Gastrocnemius medialis (tissue), 4 donors: ENCODE data around the gene SERPINB8. TPM values are rescaled to one million over a fixed set of nuclear protein-coding genes. Genes with fewer than 3 reads are reported as not detected.

Experiments
- ATAC-seq, 2 donors: fragments of 150-250 bp; one replicate each; pipeline ENCODE4 v1.9.1; 2016
- DNase-seq, 2 donors: peaks; one replicate each; pipeline ENCODE4 v3.0.0-alpha.2; 2019
- H3K27ac ChIP-seq, 4 donors: fragments of 200-600 bp; sonication (generic); 1 replicate in 1 of 4; 2 replicates in 3 of 4; pipeline ENCODE4 v1.5.1; 2016 to 2018; ENCODE audit warnings: mild to moderate bottlenecking in 2 of 4, moderate library complexity in 1 of 4
- H3K27me3 ChIP-seq, 3 donors: fragments of 200-600 bp; sonication (generic) in 2 of 3; 1 replicate in 1 of 3; 2 replicates in 2 of 3; pipeline versions ENCODE4 v1.5.1 to v1.6.0; 2016 to 2019; ENCODE audit warnings: mild to moderate bottlenecking in 1 of 3, moderate library complexity in 1 of 3
- H3K36me3 ChIP-seq, 2 donors: fragments of 200-600 bp; sonication (generic) in 1 of 2; one replicate each; pipeline ENCODE4 v1.5.1; 2017 to 2018
- H3K4me1 ChIP-seq, 2 donors: fragments of 200-600 bp; sonication (generic) in 1 of 2; one replicate each; pipeline ENCODE4 v1.5.1; 2016 to 2017; ENCODE audit warnings: mild to moderate bottlenecking in 2 of 2
- H3K4me3 ChIP-seq, 4 donors: fragments of 200-600 bp; sonication (generic) in 3 of 4; 1 replicate in 1 of 4; 2 replicates in 3 of 4; pipeline ENCODE4 v1.5.1; 2016 to 2019; ENCODE audit warnings: mild to moderate bottlenecking in 2 of 4
- H3K9me3 ChIP-seq, 3 donors: fragments of 200-600 bp; sonication (generic) in 2 of 3; 1 replicate in 1 of 3; 2 replicates in 2 of 3; pipeline ENCODE4 v1.5.1; 2016 to 2019
- CTCF ChIP-seq, 5 experiments: fragments of 450-650 bp in 3 of 5; fragments of 200-600 bp in 2 of 5; sonication (generic) in 2 of 5; IDR thresholded peaks in 4 of 5; conservative IDR thresholded peaks in 1 of 5; 1 replicate in 4 of 5; 2 replicates in 1 of 5; pipeline ENCODE4 v1.5.1; 2016 to 2019; ENCODE audit warnings: antibody characterized with exemption in 5 of 5, mild to moderate bottlenecking in 3 of 5, moderate library complexity in 3 of 5
- POLR2A ChIP-seq, 2 donors: fragments of 450-650 bp; IDR thresholded peaks; one replicate each; pipeline ENCODE4 v1.6.1; 2017; ENCODE audit warnings: antibody characterized with exemption in 2 of 2, mild to moderate bottlenecking in 2 of 2, moderate library complexity in 2 of 2
- in situ Hi-C, 4 donors: fragments of 200-750 bp; cut with MboI; loops; one replicate each; pipeline versions ENCODE4 v1.15.0 to v1.8.0; 2017; ENCODE audit warnings: low sequenced_read_pairs in 4 of 4
- intact Hi-C: fragments of 100-400 bp; cut with DNase I; formaldehyde crosslinking; loops from one replicate; pipeline ENCODE4 v1.15.1; 2023; ENCODE audit warnings: low total_unique reads
- total RNA-seq, 4 donors: library from RNA; depleted of rRNA; stranded (reverse); fragments of >200 nt; gene quantifications; one replicate each; pipeline versions ENCODE4 v1.1.0 to v1.2.3, GENCODE V29; 2016

Gene SERPINB8
- total RNA-seq, 4 donors from 2014 or later, result 0.87 to 3.8 (median 1.6) TPM

- no peak for ATAC-seq
- TF ChIP-seq POLR2A (IDR thresholded peaks at IDR 0.05) (no peak), CTCF (IDR thresholded peaks at IDR 0.05 in 4 of 5, conservative IDR thresholded peaks at IDR 0.05 in 1 of 5) (no peak)
- Histone ChIP-seq H3K9me3 (no peaks in the 10 kb centered on the region), H3K4me1 (peaks cover 0 to 7% of the 10 kb centered on the region in 2 donors), H3K27me3 (no peaks in the 10 kb centered on the region), H3K36me3 (peaks cover 0 to 1% of the 10 kb centered on the region in 2 donors), H3K4me3 (no peak overlapping the region), H3K27ac (no peak overlapping the region)
- intact Hi-C loops (loop anchor here (10.0 kb wide), 1 partner anchor 462 kb away; no protein-coding TSS in a partner anchor), in situ Hi-C loops (loop anchor here (25.0 kb wide), 1 partner anchor 465 kb away; no protein-coding TSS in a partner anchor)
- no peak for DNase-seq
Measured at GRCh38 chr18:63977040-63977439, 7.2 kb downstream of the SERPINB8 start.

- in situ Hi-C loops (loop anchor here (25.0 kb wide), 1 partner anchor 467 kb away; no protein-coding TSS in a partner anchor), intact Hi-C loops (loop anchor here (10.0 kb wide), 1 partner anchor 465 kb away; no protein-coding TSS in a partner anchor)
- Histone ChIP-seq H3K27me3 (no peaks in the 10 kb centered on the region), H3K4me3 (peak overlapping the region in 3 of 4 donors; percentile 8 to 39 (median 10)), H3K36me3 (peaks cover 0 to 10% of the 10 kb centered on the region in 2 donors), H3K9me3 (no peaks in the 10 kb centered on the region), H3K27ac (no peak overlapping the region), H3K4me1 (peaks cover 0 to 7% of the 10 kb centered on the region in 2 donors)
- TF ChIP-seq POLR2A (IDR thresholded peaks at IDR 0.05) (no peak), CTCF (IDR thresholded peaks at IDR 0.05 in 4 of 5, conservative IDR thresholded peaks at IDR 0.05 in 1 of 5) (peak; percentile 43 to 75 (median 55))
- peak; percentile 50 to 78 for ATAC-seq
- peak; percentile 9 to 23 for DNase-seq
Measured at GRCh38 chr18:63979409-63979920, 9.6 kb downstream of the SERPINB8 start.

- Histone ChIP-seq H3K9me3 (no peaks in the 10 kb centered on the region), H3K4me1 (peaks cover 0 to 7% of the 10 kb centered on the region in 2 donors), H3K27ac (no peak overlapping the region), H3K4me3 (peak overlapping the region in 3 of 4 donors; percentile 8 to 39 (median 10)), H3K27me3 (no peaks in the 10 kb centered on the region), H3K36me3 (peaks cover 0 to 10% of the 10 kb centered on the region in 2 donors)
- DNase-seq (no peak), ATAC-seq (no peak)
- no peak for TF ChIP-seq CTCF (IDR thresholded peaks at IDR 0.05 in 4 of 5, conservative IDR thresholded peaks at IDR 0.05 in 1 of 5)
- TF ChIP-seq POLR2A (IDR thresholded peaks at IDR 0.05), result no peak
- in situ Hi-C loops (loop anchor here (25.0 kb wide), 1 partner anchor 468 kb away; no protein-coding TSS in a partner anchor), intact Hi-C loops (no loop called here)
Measured at GRCh38 chr18:63980027-63980426, 10.1 kb downstream of the SERPINB8 start.

GRCh38 chr18:63980896-63981460 is 11.1 kb downstream of the SERPINB8 start:
- peaks cover 0 to 7% of the 10 kb centered on the region in 2 donors for H3K4me1 ChIP-seq
- H3K9me3 ChIP-seq, result no peaks in the 10 kb centered on the region
- H3K27me3 ChIP-seq, result no peaks in the 10 kb centered on the region
- no peak overlapping the region for H3K27ac ChIP-seq
- no peak for TF ChIP-seq CTCF (IDR thresholded peaks at IDR 0.05 in 4 of 5, conservative IDR thresholded peaks at IDR 0.05 in 1 of 5)
- intact Hi-C loops, result no loop called here
- peaks cover 0 to 10% of the 10 kb centered on the region in 2 donors for H3K36me3 ChIP-seq
- ATAC-seq, result no peak
- DNase-seq, result no peak
- in situ Hi-C loops, result loop anchor here (25.0 kb wide), 1 partner anchor 469 kb away; no protein-coding TSS in a partner anchor
- no peak overlapping the region for H3K4me3 ChIP-seq
